NCI-H2107 treated with DMSO at 0.1 percent for 48 hours (cell line): ENCODE measurements around the gene FYCO1.

Experiments
- DNase-seq: peaks from one replicate; lab custom pipeline; 2025; ENCODE audit not compliant: unreplicated experiment; lab: John Stamatoyannopoulos, UW

FYCO1 gene

GRCh38 chr3:45984331-45985312, 11.0 kb downstream of the FYCO1 start:
- DNase-seq: peak; percentile 84

GRCh38 chr3:45983770-45984169, 11.9 kb downstream of the FYCO1 start:
- DNase-seq: no peak

- no peak for DNase-seq
Observed at GRCh38 chr3:45981346-45982074, 14.1 kb downstream of the FYCO1 start.

GRCh38 chr3:45980819-45981218, 14.8 kb downstream of the FYCO1 start:
- DNase-seq: no peak

- DNase-seq: no peak
Observed at GRCh38 chr3:45980229-45980813, 15.3 kb downstream of the FYCO1 start.

GRCh38 chr3:45979378-45979777, 16.2 kb downstream of the FYCO1 start:
- DNase-seq: no peak

GRCh38 chr3:45978006-45978761, 17.4 kb downstream of the FYCO1 start:
- DNase-seq: peak; percentile 78

- no peak for DNase-seq
Observed at GRCh38 chr3:45976191-45977091, 19.2 kb downstream of the FYCO1 start.

GRCh38 chr3:45975686-45976085, 19.9 kb downstream of the FYCO1 start:
- DNase-seq: no peak

- no peak for DNase-seq
Observed at GRCh38 chr3:45974686-45975085, 20.9 kb downstream of the FYCO1 start.

GRCh38 chr3:45972534-45973402, 22.9 kb downstream of the FYCO1 start:
- DNase-seq: no peak

- DNase-seq: no peak
Observed at GRCh38 chr3:45969953-45970352, 25.7 kb downstream of the FYCO1 start.

- DNase-seq: no peak
Observed at GRCh38 chr3:45969116-45969515, 26.5 kb downstream of the FYCO1 start.

- DNase-seq: no peak
Observed at GRCh38 chr3:45968706-45969105, 26.9 kb downstream of the FYCO1 start.

GRCh38 chr3:45968149-45968548, 27.5 kb downstream of the FYCO1 start:
- no peak for DNase-seq

- no peak for DNase-seq
Observed at GRCh38 chr3:45967724-45968123, 27.9 kb downstream of the FYCO1 start.

- DNase-seq: no peak
Observed at GRCh38 chr3:45966950-45967640, 28.5 kb downstream of the FYCO1 start.

GRCh38 chr3:45966371-45966791, 29.2 kb downstream of the FYCO1 start:
- no peak for DNase-seq
